Central memory CD8-positive, alpha-beta T cell (primary cell): Measurements from ENCODE around the gene ZFYVE28.

Source experiments
- ATAC-seq: fragments of 150-1000 bp; cut with Tn5 transposase; replicated peaks from 2 replicates; pipeline ENCODE4 v1.10.0; 2022; ENCODE audit warnings: mild to moderate bottlenecking, moderate FRiP score, moderate number of reproducible peaks; ENCODE audit not compliant: poor library complexity, severe bottlenecking; ENCODE audit errors: extremely low read depth
- DNase-seq, 2 donors: peaks; one replicate each; pipeline ENCODE4 v3.0.0; 2021; ENCODE audit warnings: low spot score in 2 of 2
- H3K27ac Mint-ChIP-seq: one replicate; pipeline ENCODE4 v1.8.0; 2022; ENCODE audit warnings: low read depth, mild to moderate bottlenecking, moderate library complexity, mixed read lengths
- H3K27me3 Mint-ChIP-seq: one replicate; pipeline ENCODE4 v1.8.0; 2022; ENCODE audit warnings: mixed read lengths
- H3K36me3 Mint-ChIP-seq: one replicate; pipeline ENCODE4 v1.8.0; 2022; ENCODE audit warnings: mild to moderate bottlenecking, moderate library complexity, mixed read lengths; ENCODE audit not compliant: insufficient read depth
- H3K4me1 Mint-ChIP-seq: one replicate; pipeline ENCODE4 v1.8.0; 2022; ENCODE audit warnings: mixed read lengths
- H3K4me3 Mint-ChIP-seq: one replicate; pipeline ENCODE4 v1.8.0; 2022; ENCODE audit warnings: mild to moderate bottlenecking, moderate library complexity, mixed read lengths
- H3K9me3 Mint-ChIP-seq: one replicate; pipeline ENCODE4 v1.8.0; 2022; ENCODE audit warnings: mixed read lengths

Gene ZFYVE28

DNA sequence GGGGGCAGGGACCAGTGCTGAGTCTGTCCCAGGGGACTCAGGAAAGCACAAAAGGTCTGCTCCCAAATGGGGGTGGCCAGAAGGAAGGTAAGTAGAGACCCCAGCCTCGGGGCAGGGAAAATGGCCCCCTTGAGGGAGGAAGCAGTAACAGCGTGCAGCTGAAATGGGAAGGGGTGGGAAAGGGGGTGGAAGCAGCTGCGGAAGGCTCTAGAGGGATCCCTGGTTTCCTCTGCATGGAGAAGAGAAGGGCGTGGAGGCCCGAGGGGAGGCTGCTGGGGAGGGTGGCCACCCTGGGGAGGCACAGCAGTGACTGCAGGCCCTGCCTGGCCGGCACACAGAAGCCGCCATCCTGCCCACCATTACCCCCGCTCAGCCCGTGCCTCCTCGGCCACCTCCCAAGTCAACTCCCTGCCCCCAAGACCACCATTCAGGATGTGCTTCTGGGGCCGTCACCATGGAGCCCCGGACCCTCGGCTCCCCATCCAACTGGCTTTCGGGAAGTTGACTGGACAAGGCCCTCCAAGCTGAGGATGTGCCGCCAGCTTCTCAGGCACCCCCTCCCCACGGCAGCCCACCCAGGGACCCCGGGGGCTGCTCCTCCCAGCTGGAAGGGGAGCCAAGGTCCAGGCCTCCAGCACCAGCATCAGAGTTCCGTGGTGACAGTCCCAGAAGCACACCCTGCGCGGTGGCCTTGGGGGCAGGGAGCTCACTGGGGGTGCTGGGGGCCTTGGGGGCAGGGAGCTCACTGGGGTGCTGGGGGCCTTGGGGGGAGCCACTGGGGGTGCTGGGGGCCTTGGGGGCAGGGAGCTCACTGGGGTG, 23.9 kb upstream of the ZFYVE28 start:
- Mint-ChIP-seq H3K4me1 (peaks cover 6% of the 10 kb centered on the region), H3K27me3 (no peaks in the 10 kb centered on the region), H3K36me3 (no peaks in the 10 kb centered on the region), H3K27ac (no peak overlapping the region), H3K9me3 (no peaks in the 10 kb centered on the region), H3K4me3 (no peak overlapping the region)
- DNase-seq (no peak), ATAC-seq (no peak)

DNA sequence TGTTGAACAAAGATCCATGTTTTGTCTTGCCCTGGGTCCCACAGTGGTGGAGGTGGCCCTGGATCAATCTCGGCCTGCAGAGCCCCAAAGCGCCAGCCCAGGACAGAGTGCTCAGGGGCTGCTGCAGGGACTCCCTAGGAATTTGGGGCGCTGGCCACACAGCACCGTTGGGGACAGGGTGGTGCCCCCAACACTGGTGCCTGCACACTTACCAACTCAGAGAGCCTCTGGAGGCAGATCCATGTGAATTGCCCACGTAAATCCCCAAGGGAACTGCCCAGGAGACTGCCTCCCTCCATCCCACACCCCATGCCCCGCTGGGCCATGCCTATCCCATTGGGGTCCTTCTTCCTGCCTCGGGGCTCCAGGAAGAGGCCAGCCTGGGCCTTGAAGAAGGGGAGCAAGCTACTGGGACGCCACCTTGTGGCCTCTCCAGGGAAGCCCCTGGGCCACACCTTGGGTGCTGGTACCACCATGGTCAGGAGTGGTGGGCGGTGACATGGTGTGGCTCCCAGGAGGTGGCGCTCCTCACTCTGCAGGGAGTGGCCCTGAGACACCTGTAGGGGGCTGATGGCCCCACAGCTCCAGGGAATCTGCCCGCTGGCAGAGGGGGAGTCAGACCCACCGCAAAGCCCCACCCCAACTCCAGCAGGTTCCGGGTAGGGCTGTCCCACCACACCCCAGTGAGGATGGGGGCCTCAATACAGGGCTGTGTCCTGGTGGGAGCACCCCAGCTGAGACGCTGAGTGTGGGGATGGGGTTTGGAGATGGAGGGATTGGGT, 23.1 kb upstream of the ZFYVE28 start:
- H3K27ac Mint-ChIP-seq, result no peak overlapping the region
- ATAC-seq, result peak; percentile 97

GRCh38 chr4:2438822-2439718, 20.6 kb upstream of the ZFYVE28 start:
- Mint-ChIP-seq H3K4me1 (peaks cover 6% of the 10 kb centered on the region), H3K9me3 (no peaks in the 10 kb centered on the region), H3K4me3 (no peak overlapping the region), H3K27me3 (no peaks in the 10 kb centered on the region), H3K27ac (no peak overlapping the region), H3K36me3 (no peaks in the 10 kb centered on the region)
- DNase-seq (no peak), ATAC-seq (no peak)

More for the DNA sequence above, 23.1 kb upstream of the ZFYVE28 start:
- H3K36me3 Mint-ChIP-seq, result no peaks in the 10 kb centered on the region
- H3K4me1 Mint-ChIP-seq, result peaks cover 6% of the 10 kb centered on the region
- H3K4me3 Mint-ChIP-seq, result no peak overlapping the region
- no peaks in the 10 kb centered on the region for H3K9me3 Mint-ChIP-seq
- peak; percentile 62 to 66 for DNase-seq
- no peaks in the 10 kb centered on the region for H3K27me3 Mint-ChIP-seq

GRCh38 chr4:2437475-2438215, 19.2 kb upstream of the ZFYVE28 start:
- no peak for ATAC-seq
- H3K27ac Mint-ChIP-seq, result no peak overlapping the region
- no peak for DNase-seq
- H3K4me1 Mint-ChIP-seq, result peaks cover 6% of the 10 kb centered on the region
- no peaks in the 10 kb centered on the region for H3K27me3 Mint-ChIP-seq
- H3K4me3 Mint-ChIP-seq, result no peak overlapping the region
- no peaks in the 10 kb centered on the region for H3K9me3 Mint-ChIP-seq
- no peaks in the 10 kb centered on the region for H3K36me3 Mint-ChIP-seq

GRCh38 chr4:2436761-2437474, 18.5 kb upstream of the ZFYVE28 start:
- H3K4me1 Mint-ChIP-seq, result peaks cover 6% of the 10 kb centered on the region
- no peaks in the 10 kb centered on the region for H3K9me3 Mint-ChIP-seq
- H3K27me3 Mint-ChIP-seq, result no peaks in the 10 kb centered on the region

GRCh38 chr4:2436301-2436700, 17.9 kb upstream of the ZFYVE28 start:
- Mint-ChIP-seq H3K9me3 (no peaks in the 10 kb centered on the region), H3K27ac (no peak overlapping the region), H3K4me3 (no peak overlapping the region), H3K4me1 (peaks cover under 1% of the 10 kb centered on the region), H3K27me3 (no peaks in the 10 kb centered on the region), H3K36me3 (no peaks in the 10 kb centered on the region)
- no peak for ATAC-seq
- DNase-seq, result no peak

More at GRCh38 chr4:2436761-2437474, 18.5 kb upstream of the ZFYVE28 start:
- no peak overlapping the region for H3K4me3 Mint-ChIP-seq
- H3K36me3 Mint-ChIP-seq, result no peaks in the 10 kb centered on the region
- DNase-seq (no peak), ATAC-seq (no peak)
- H3K27ac Mint-ChIP-seq, result no peak overlapping the region

- Mint-ChIP-seq H3K4me3 (no peak overlapping the region), H3K27me3 (no peaks in the 10 kb centered on the region), H3K27ac (no peak overlapping the region), H3K36me3 (no peaks in the 10 kb centered on the region), H3K9me3 (no peaks in the 10 kb centered on the region), H3K4me1 (no peaks in the 10 kb centered on the region)
- ATAC-seq (no peak), DNase-seq (no peak)
These were observed 16.0 kb upstream of the ZFYVE28 start for GRCh38 chr4:2434420-2434819.

DNA sequence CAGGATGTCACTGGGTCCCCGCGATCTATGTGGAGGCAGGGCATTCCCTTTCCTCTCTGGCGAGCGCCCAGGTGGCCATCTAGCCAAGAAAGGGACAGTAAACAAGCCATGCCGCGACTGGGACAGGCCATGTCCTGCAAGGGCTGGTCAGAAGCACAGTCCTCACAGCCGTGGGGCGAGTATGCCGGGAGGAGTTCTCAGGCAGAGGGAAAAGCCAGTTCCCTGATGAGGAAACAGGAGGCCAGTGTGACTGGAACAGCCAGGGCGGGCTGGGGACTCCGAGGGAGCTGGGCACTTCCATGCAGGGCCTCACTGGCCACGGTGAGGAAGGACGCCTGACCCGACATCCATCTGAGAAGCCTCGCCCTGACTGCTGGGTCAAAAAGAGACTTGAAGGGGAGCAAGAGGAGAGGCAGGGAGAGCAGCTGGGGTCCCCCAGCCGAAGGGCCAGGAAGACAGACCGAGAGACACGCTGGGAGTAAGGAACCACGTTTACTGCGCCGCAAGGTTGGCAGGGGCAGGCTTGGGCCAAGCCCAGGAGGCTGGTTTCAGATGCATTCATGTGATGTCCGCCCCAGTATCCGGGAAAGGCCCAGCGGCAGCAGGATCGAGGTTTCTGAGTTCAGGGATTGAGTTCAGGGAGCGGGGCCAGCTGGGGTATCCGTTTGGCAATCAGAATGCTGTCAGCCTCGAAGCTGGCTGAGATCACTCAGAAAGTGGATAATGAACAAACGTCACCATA, 15.3 kb upstream of the ZFYVE28 start:
- H3K9me3 Mint-ChIP-seq, result no peaks in the 10 kb centered on the region
- H3K4me3 Mint-ChIP-seq, result no peak overlapping the region
- peaks cover 6% of the 10 kb centered on the region for H3K27me3 Mint-ChIP-seq
- ATAC-seq (no peak), DNase-seq (no peak)
- no peaks in the 10 kb centered on the region for H3K36me3 Mint-ChIP-seq
- peaks cover 4% of the 10 kb centered on the region for H3K4me1 Mint-ChIP-seq
- no peak overlapping the region for H3K27ac Mint-ChIP-seq

GRCh38 chr4:2432991-2433530, 14.6 kb upstream of the ZFYVE28 start:
- ATAC-seq, result no peak
- Mint-ChIP-seq H3K9me3 (no peaks in the 10 kb centered on the region), H3K27ac (no peak overlapping the region), H3K4me3 (no peak overlapping the region), H3K4me1 (peaks cover 6% of the 10 kb centered on the region), H3K36me3 (no peaks in the 10 kb centered on the region), H3K27me3 (peaks cover 11% of the 10 kb centered on the region)
- no peak for DNase-seq

- H3K36me3 Mint-ChIP-seq, result no peaks in the 10 kb centered on the region
- DNase-seq, result no peak
- ATAC-seq, result no peak
- H3K4me3 Mint-ChIP-seq, result no peak overlapping the region
- H3K27me3 Mint-ChIP-seq, result peaks cover 11% of the 10 kb centered on the region
- H3K4me1 Mint-ChIP-seq, result peaks cover 6% of the 10 kb centered on the region
- H3K27ac Mint-ChIP-seq, result no peak overlapping the region
- no peaks in the 10 kb centered on the region for H3K9me3 Mint-ChIP-seq
These were observed 13.6 kb upstream of the ZFYVE28 start for GRCh38 chr4:2432004-2432403.
